ENCODE results near the gene ST6GAL1.

Gene ST6GAL1

DNA sequence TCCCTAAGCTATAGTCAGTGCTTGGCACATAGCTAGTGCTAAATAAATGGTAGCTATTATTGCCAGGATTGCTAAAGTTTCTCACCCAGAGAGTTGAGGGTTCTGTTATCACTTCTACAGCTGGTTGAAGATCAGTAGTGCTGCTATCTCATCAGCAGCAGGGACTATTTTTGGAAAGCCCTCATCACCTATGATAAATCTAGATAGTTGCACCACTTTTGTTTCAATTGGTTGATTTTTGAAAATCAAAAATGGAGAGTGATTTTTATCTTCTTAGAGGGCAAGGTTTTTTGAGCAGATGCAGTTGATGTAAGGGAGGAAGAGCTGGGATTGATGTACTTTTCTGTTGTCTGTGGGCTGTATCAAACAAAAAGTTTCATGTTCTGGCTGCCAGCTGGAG lies 101.6 kb downstream of the ST6GAL1 start:
- Histone ChIP-seq H3K36me3 (peaks cover 4% of the 10 kb centered on the region), H3K4me3 (ENCODE audit: low read depth in 1 of 2, low read length in 1 of 2) (no peak overlapping the region), H3K4me1 (ENCODE audit: control insufficient read depth in 1 of 2, insufficient read depth in 1 of 2, low read depth in 1 of 2, low read length in 1 of 2) (peaks cover 0 to 27% of the 10 kb centered on the region in 2 experiments)

DNA sequence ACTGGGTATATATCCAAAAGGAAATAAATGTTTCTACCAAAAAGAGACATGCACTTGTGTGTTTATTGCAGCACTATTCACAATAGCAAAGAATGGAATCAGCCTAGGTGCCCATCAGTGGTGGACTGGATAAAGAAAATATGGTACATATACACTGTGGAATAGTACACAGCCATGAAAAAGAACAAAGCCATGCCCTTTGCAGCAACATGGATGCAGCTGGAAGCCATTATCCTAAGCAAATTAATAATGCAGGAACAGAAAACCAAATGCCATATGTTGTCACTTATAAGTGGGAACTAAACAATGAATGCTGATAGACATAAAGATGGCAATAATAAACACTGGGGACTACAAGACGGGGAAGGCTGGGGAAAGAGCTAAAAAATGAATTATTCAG lies 106.1 kb downstream of the ST6GAL1 start:
- TF ChIP-seq, protein P1, sequence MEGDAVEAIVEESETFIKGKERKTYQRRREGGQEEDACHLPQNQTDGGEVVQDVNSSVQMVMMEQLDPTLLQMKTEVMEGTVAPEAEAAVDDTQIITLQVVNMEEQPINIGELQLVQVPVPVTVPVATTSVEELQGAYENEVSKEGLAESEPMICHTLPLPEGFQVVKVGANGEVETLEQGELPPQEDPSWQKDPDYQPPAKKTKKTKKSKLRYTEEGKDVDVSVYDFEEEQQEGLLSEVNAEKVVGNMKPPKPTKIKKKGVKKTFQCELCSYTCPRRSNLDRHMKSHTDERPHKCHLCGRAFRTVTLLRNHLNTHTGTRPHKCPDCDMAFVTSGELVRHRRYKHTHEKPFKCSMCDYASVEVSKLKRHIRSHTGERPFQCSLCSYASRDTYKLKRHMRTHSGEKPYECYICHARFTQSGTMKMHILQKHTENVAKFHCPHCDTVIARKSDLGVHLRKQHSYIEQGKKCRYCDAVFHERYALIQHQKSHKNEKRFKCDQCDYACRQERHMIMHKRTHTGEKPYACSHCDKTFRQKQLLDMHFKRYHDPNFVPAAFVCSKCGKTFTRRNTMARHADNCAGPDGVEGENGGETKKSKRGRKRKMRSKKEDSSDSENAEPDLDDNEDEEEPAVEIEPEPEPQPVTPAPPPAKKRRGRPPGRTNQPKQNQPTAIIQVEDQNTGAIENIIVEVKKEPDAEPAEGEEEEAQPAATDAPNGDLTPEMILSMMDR (IDR thresholded peaks at IDR 0.05) = no peak
- no peaks in the 10 kb centered on the region for H3K27me3 ChIP-seq
- no peaks in the 10 kb centered on the region for H3K4me1 ChIP-seq (ENCODE audit: control insufficient read depth in 1 of 2, insufficient read depth in 1 of 2, low read depth in 1 of 2, low read length in 1 of 2)
- no peak overlapping the region for H3K4me3 ChIP-seq (ENCODE audit: low read depth in 1 of 2, low read length in 1 of 2)
- no peaks in the 10 kb centered on the region for H3K9me3 ChIP-seq
- H3K27ac ChIP-seq = no peak overlapping the region
- H3K36me3 ChIP-seq = peaks cover 18% of the 10 kb centered on the region

More for the DNA sequence above, 101.6 kb downstream of the ST6GAL1 start:
- Histone ChIP-seq H3K9me3 (no peaks in the 10 kb centered on the region), H3K27me3 (no peaks in the 10 kb centered on the region), H3K27ac (no peak overlapping the region)
- TF ChIP-seq, protein P1 (IDR thresholded peaks at IDR 0.05) = no peak

DNA sequence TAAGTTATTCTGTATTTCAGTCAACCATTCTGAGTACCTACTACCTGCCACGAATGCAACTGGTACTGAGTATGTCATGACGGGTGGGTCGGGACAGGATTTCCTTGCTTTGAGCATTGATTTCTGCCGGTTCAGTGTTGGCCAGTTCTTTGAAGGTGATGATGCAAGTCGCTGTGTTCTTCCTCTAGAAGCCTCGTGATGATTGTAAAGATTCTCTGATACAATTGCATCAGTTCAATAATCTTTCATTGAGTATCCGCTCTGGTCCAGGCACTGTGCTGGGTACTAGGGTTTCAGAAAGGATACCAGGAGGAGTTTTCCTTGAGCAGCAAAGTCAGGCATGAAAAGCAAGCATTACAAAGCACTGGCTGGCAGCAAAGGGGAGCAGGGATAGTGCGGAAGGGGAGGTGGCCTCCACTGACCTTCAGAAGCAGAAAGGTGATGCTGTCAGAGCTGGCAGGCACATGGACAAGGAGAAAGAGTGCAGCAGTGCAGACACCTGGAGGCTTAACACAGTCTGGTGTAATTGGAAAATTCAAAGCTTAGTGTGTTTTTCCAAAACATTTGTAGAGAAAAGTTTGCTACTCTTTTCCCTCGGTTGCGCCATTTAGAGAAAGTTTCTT lies 108.9 kb downstream of the ST6GAL1 start:
- H3K36me3 ChIP-seq = peaks cover 24% of the 10 kb centered on the region
- H3K4me1 ChIP-seq (ENCODE audit: control insufficient read depth in 1 of 2, insufficient read depth in 1 of 2, low read depth in 1 of 2, low read length in 1 of 2) = peaks cover 8 to 20% of the 10 kb centered on the region in 2 experiments
- H3K9me3 ChIP-seq = no peaks in the 10 kb centered on the region
- TF ChIP-seq, protein P1 (IDR thresholded peaks at IDR 0.05) = no peak
- no peak overlapping the region for H3K27ac ChIP-seq
- no peaks in the 10 kb centered on the region for H3K27me3 ChIP-seq
- no peak overlapping the region for H3K4me3 ChIP-seq (ENCODE audit: low read depth in 1 of 2, low read length in 1 of 2)

DNA sequence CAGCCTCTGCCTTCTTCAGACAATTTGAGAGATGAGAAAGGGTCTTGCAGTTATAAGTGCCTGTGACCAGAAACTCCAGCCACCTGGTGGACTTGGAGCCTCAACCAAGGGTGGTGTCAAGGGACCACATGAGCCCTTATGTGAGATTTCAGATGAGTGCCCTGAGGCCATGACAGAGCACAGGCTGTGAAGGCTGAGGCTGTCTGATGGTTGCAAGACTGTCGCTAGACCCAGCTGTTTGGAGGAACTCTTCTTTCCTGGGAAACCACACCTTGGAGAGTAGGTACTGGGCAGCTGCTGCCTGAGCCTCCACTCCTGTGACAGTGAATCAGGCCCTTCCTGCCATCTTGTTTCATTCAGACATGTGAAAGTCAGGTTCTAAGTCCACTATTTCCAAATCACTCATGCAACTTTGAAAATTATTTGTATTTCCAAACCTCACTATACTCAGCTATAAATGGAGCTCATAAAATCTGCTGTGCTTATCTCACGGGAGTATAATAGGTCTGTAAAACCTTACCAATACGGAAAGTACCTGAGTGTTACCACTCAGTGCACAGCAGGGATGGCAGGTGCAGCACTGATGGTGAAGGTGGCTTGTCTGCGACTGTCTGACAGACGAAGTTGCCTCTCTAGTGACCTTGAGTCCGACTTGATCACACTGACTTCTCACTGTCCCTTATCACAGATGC lies 109.5 kb downstream of the ST6GAL1 start:
- H3K27ac ChIP-seq = peak overlapping the region; percentile 2
- no peaks in the 10 kb centered on the region for H3K27me3 ChIP-seq
- H3K9me3 ChIP-seq = no peaks in the 10 kb centered on the region
- TF ChIP-seq, protein P1 (IDR thresholded peaks at IDR 0.05) = no peak
- no peak overlapping the region for H3K4me3 ChIP-seq (ENCODE audit: low read depth in 1 of 2, low read length in 1 of 2)
- H3K4me1 ChIP-seq (ENCODE audit: control insufficient read depth in 1 of 2, insufficient read depth in 1 of 2, low read depth in 1 of 2, low read length in 1 of 2) = peaks cover 8 to 24% of the 10 kb centered on the region in 2 experiments
- H3K36me3 ChIP-seq = peaks cover 24% of the 10 kb centered on the region

DNA sequence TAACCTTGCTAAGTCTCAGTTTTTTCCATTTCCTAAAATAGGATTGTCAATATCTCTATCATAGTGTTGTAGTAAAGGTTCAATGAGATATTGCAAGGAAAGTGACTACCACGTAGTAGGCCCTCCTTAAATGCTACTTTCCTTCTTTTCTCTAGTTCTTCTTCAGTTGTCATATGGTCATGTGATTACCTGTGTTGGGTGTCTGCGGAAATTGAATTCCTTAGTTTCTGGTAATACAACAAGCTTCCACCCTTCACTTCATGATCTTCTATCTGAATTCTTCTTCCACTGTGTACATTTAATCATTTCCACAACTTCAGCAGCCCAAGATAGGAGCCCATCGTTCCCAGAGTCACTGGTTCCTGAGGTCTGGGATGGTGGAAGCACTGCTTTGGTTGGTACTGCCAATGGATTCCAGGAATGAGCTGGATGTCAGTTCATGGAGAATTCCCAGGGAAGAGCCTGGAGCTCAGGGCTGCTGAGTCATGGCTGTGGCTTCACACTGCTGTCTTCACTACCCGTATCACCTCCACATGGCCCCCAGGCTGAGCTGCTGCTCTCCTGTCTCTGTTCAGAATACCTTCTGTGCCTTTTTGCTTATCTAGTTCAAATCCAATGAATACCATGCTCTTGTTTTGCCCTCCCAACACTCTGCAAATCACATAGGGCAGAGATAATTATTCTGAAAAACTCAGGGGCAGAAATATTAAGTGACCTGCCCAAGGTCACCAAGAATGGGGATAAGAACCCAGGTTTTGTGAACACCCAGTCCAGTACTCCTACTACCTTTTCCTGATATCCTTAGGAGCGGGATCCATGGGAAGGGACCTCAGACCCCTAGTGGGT lies 110.4 kb downstream of the ST6GAL1 start:
- H3K4me1 ChIP-seq (ENCODE audit: control insufficient read depth in 1 of 2, insufficient read depth in 1 of 2, low read depth in 1 of 2, low read length in 1 of 2) = peaks cover 8 to 24% of the 10 kb centered on the region in 2 experiments
- no peak overlapping the region for H3K4me3 ChIP-seq (ENCODE audit: low read depth in 1 of 2, low read length in 1 of 2)
- peaks cover 24% of the 10 kb centered on the region for H3K36me3 ChIP-seq
- H3K27ac ChIP-seq = peak overlapping the region; percentile 71
- H3K27me3 ChIP-seq = no peaks in the 10 kb centered on the region
- TF ChIP-seq, protein P1 (IDR thresholded peaks at IDR 0.05) = no peak
- no peaks in the 10 kb centered on the region for H3K9me3 ChIP-seq

All from neutrophil (primary cell).